HG03558 (cell line): ENCODE measurements around the gene CYP1A2.
"Not testable (repeated sequence)": the region's sequence is repeated elsewhere in the genome, so short reads cannot be mapped to it uniquely, and the experiment has no call there.

ENCODE experiments used
- ATAC-seq: cut with Tn5 transposase; IDR thresholded peaks from one replicate; pipeline ENCODE4 v1.9.1; 2021; ENCODE audit warnings: moderate number of reproducible peaks; ENCODE audit not compliant: unreplicated experiment; ENCODE audit errors: extremely low read depth

CYP1A2 gene

DNA sequence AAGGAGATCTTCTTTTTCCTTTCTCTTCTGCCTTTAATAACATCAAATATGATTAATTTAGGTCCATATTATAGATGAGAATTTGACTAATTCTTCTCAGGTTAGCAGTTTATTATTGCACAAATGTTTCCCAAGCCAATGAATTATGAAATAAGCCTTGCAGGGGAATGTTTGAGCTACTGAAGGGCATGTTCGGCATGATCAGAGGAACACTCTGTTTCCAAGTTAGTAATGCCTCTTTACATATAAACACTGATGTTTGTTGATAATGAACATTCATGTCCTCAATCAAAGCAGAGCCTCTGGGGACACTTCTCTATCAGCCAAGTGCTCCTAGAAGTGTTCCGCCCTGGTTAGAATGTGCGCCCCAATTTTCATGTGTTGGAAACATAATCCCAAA is 13.3 kb upstream of the CYP1A2 start:
- ATAC-seq = no peak

DNA sequence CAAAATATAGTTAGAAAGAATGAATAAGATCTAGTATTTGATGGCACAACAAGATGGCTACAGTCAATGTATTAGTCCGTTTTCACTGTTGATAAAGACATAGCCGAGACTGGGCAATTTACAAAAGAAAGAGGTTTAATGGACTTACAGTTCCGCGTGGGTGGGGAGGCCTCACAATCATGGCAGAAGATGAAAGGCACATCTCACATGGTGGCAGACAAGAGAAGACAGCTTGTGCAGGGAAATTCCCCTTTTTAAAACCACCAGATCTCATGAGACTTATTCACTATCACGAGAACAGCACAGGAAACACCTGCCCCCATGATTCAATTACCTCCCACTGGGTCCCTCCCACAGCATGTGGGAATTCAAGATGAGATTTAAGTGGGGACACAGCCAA is 10.4 kb upstream of the CYP1A2 start:
- ATAC-seq = not testable (repeated sequence)

DNA sequence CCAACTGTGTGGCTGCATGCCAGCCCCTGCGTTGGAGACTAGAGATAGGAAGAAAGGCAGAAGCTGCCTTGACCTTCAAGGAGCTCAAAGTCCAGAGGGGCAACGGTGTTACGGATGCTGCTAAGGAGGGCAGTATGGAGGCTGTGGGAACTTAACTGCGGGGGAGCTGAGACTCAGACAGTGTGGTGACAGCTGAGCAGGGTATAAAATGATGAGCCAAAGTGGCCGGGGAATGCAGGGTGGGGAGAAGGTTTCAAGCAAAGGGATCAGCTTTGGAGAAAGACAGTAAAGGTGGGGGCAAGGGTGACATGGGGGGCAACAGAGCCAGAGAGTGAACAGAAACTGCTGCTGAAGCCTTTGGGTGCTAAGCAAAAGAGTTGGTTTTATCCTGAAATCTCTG is 6.2 kb upstream of the CYP1A2 start:
- ATAC-seq = no peak

DNA sequence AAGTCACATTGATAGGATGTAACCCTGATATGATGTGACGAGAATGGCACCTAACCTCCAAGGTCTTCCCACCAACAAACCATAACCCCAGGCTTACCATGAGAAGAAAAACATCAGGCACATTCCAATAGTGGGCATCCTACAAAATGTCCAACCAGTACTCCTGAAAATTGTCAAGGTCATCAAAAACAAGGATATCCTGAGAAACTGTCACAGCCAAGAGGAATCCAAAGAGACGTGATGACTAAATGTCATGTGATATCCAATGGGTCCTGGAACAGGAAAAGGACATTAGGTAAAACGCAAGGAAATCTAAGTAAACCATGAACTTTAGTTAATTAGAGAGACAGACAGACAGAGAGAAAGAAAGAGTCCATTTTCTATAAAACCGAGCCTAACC is 2.3 kb upstream of the CYP1A2 start:
- no peak for ATAC-seq

DNA sequence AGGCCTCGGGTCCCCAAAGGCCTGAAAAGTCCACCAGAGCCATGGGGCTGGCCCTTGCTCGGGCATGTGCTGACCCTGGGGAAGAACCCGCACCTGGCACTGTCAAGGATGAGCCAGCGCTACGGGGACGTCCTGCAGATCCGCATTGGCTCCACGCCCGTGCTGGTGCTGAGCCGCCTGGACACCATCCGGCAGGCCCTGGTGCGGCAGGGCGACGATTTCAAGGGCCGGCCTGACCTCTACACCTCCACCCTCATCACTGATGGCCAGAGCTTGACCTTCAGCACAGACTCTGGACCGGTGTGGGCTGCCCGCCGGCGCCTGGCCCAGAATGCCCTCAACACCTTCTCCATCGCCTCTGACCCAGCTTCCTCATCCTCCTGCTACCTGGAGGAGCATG is 1.2 kb downstream of the CYP1A2 start:
- no peak for ATAC-seq

DNA sequence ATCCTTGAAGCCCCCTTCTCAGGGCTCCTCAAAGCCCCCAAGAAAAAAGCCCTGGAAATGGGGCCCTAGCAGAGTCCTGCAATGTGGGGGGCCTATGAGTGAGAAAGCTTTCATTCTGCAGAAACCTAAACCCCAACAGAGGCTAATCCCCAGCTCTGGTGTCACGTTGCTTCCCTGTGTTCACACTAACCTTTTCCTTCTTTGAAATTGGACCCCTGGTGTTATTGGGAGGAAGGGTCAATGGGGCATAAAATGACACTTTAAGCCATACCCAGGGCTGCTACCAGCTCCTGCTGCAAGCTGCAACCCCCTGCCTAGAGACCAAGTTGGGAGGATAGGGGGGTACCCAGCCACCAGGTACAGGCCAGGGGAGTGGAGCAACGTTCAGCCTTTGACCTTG is 2.1 kb downstream of the CYP1A2 start:
- no peak for ATAC-seq

DNA sequence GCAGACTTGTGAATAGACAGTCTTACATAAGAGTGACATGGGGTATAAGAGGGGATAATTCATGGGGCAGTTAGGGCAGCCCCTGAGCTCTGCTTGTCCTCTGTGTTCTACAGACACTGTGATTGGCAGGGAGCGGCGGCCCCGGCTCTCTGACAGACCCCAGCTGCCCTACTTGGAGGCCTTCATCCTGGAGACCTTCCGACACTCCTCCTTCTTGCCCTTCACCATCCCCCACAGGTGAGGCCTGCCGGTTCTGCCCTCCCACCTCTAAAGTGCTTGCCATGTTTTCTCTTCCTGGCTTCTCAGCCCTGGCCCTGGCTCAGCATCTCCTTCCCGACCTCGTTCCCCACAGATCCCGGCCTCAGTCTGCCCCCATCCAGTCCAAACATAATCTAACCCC is 3.4 kb downstream of the CYP1A2 start:
- ATAC-seq = no peak

DNA sequence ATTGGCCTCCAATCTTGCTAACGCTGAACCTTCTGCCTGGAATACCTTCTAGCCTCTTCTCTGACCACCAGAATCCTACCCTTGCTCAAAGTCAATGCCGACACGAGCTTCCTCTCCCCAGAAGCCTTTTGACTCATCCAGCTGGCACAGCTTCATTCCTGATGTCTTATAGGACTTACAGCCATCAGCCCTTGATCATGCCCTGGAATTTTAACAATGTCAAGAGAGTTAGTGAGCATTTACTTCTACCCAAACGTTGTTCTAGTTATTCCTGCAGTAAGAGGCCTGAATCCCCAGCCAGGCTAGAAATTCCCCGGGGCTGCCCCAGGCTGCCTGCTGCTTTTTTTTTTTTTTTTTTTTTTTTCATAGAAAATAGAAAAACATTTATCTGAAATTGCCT is 3.9 kb downstream of the CYP1A2 start:
- ATAC-seq = no peak

DNA sequence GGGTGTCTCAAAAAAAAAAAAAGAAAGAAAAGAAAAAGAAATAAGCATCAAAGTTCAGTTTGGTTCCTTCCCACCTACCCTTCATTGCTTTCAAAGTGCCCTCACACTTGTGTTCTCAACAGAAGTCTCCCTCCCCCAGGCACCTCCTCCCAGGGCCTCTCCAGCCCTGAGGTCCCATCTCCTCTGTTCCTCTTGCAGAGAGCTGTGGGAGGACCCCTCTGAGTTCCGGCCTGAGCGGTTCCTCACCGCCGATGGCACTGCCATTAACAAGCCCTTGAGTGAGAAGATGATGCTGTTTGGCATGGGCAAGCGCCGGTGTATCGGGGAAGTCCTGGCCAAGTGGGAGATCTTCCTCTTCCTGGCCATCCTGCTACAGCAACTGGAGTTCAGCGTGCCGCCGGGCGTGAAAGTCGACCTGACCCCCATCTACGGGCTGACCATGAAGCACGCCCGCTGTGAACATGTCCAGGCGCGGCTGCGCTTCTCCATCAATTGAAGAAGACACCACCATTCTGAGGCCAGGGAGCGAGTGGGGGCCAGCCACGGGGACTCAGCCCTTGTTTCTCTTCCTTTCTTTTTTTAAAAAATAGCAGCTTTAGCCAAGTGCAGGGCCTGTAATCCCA is 6.1 kb downstream of the CYP1A2 start:
- ATAC-seq = no peak

DNA sequence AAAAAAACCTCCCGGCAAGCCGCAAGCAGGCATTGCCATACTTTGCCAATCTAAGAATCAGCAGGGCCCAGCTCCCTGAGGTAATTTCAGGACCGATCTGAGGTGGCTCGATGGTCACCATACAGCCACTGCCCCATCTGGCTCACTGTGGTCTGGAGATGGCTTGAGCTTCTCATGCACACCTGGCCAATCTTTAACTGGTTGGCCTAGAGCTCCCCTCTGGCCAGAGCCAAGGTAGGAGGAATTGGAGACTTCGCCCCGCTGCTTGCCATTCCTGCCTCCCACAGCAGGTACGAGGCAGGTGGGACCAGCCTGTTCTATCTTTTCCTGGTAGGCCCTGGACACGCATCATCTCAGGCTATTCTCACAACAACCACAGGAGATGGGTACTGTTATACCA is 10.1 kb downstream of the CYP1A2 start:
- no peak for ATAC-seq

DNA sequence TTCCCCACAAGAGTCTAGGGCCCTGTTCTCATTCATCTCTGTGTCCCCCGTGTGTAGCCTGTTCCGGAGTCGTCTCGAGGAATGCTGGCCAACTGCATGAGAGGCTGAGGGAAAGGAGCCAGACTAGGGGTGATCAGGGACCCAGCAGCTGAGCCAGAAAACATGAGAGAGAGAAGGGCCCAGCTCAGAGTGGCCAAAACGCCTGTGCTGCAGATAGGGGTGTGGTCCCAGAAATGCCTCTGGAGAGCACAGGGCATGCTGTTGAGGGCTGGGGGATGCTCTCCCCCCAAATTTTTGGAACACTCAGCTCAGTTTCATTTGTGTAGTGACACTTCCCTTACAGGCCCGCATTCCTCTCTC is 14.1 kb downstream of the CYP1A2 start:
- no peak for ATAC-seq

DNA sequence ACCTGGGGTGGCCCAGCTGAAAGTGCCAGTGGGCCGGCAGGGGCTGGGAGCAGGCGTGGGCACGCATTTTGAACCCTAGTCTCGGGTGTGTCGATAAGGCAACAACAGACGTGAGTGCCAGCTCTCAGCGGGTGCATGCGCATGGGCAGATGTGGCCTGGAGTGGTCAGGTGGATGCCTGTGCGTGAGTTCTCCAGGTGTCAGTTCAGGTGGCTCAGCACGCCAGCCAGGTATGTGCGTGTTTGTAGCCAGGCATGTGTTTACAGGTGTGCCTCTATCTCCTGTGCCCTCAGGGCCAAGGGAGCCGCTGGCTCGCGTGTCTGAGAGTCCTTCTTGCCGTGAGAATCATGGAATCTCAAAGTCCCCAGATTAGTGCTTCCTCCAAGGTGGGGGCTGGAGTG is 14.8 kb downstream of the CYP1A2 start:
- ATAC-seq = no peak

DNA sequence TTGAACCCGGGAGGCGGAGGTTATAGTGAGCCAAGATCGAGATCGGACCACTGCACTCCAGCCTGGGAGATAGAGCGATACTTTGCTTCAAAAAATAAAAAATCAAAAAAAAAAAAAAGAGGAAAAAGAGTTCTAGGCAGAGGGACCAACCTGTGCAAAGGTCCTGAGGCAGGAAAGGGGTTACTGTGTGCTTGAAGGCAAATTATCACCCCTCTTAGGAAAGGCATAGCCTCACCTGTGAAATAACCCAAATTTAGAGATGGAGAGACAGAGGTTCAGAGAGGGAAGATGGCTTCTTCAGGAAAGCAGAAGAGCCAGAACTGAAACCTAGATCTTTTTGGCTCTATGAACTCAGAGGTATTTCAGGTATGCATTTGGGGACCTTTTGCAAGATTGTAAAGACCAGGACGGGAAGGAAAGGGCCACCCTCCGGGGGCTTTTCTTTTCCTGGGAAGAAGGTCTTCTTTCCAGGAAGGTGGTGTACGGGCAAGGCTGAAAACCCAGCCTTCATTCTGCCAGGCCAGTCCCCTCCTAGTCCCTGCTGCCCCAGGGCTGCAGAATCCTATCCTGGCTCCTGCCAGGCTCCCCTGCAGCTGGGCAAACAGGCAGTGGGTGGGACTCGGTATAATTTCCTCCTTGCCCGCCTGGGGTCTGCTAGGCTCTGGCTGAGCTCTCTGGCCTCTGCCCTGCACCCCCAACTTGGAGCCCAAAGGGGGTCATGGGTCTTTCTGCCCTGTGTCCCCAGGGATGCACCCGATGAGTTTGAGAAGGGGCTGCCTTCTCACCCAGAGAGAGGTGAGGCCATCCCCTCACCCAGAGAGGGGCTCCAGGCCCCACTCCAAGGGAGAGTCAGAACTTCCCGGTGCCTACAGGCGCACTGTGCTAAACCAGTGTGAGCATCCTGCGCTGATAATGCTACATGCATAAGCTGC is 18.8 kb downstream of the CYP1A2 start:
- no peak for ATAC-seq

DNA sequence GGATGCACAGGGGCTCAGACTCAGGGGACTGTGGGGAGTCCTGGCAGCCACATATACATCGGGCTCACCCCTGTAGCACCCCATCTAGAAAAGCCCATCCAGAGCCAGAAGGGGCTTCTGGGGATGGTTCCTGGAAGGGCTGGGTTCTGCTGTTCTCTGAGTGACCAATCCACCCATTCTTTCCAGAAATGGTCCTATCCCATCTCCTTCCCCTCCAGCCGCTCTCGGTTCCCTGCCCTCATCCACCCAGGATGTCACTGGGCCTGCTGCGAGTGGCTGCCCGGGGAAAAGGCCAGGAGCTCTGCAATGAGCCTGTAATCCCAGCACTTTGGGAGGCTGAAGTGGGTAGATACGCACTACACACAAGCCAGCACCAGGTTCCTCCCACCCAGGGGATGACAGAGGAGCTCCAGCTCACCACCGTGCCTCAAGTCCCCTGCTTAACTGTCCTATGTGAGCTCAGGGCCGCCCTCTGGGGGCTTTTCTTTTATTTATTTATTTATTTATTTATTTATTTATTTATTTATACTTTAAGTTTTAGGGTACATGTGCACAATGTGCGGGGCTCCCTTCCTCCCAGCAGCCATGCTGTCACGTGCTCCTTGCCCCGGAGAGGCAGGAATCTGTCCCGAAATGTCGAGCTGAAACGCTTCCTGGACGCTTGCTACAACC is 19.6 kb downstream of the CYP1A2 start:
- ATAC-seq = no peak

DNA sequence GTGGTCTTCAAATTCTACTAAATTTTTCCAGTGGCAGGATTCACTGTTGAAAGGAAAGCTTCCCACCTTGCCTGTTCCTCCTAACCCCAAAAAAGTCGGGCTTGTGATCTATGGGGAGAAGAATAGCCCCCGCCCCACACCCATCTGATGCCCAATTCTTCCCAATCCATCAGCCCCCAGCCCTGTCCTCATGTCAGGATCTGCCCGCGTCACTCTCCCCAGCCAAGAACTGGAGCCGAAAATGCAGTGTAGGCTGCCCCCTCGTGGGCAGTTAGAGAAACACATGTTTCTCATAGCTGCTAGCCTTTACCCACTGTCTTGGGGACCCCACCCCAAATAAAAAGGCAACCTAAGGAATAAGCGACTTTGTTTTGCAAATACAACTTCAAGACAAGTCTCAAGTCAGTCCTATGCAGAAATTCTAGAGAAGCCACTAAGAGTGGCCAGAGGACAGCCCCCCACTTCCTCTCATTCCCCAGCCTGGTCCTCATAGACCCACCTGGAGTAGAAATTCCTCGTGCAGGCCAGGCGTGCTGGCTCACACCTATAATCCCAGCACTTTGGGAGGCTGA is 20.2 kb downstream of the CYP1A2 start:
- ATAC-seq = no peak

DNA sequence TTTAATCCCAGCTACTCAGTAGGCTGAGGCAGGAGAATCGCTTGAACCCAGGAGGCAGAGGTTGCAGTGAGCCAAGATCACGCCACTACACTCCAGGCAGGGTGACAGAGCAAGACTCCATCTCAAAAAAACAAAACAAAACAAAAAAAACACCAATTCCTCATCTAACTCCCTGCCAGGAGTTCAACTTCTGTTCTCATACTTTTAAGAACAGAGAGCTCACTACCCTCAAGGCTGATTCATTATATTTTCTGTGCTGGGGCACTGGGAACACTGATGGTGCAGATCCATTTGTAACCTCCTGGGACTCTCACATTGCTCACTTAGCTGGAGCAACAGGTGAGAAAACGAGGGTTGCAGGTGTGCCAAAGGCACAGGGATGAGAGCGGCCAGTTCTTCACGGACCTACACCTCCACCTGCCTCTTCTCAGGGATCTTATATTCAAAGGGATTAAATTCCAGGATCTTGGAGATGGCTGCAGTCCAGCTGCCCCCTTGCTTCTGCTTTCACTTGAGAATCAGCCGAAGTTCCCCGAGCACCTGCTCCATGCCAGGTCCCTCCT is 20.9 kb downstream of the CYP1A2 start:
- no peak for ATAC-seq

DNA sequence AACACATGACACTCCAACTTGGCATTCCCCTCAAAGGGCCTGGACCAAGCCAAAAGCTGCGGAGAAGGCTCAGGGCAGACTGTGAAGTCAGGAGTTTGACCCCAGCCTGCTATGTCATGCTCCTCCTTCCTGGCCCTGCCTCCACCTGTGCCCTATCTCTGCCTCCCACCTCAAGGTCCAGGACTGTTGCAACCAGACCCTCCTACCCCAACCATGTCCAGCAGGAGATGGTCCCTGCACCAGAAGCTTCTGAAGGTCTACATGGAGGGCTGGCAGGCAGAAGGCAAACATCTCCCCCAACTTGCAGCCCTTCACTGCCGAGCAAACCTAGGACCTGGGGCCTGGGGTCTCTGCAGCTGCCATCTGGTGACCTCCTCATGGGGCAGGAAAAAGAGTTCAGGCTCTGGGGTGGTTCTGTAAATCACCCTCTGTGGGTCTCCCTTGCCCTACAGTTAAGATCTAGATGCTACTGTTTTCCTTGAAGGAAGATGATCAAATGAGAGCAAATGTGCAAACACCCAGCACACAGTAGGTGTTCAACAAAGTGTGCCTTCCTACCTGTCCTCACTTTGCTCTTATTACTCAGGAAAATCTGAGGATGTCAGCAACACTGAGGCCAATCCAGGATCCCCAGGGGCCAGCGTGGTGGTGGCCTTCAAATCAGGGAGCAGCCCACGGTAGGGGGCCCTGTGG is 21.7 kb downstream of the CYP1A2 start:
- no peak for ATAC-seq

DNA sequence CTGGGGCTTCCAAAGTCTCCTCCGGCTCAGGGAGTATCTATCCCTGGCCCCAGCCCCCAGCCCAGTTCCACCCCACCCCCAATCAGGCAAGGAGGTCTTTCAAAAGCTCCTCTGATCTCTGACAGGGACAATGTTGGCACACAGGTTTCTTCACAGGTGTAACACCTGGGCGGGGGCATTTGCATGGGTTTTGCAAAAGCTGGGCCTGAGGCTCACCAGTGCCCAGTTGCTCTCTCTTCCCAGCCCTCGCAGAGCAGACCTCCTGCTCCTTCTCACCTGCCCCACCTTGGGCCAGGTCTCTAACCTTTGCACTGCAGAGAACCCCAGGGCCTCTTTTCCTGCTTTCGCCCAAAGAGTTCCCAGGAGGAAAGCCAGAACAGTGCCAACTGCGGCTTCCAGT is 24.7 kb downstream of the CYP1A2 start:
- ATAC-seq = no peak

DNA sequence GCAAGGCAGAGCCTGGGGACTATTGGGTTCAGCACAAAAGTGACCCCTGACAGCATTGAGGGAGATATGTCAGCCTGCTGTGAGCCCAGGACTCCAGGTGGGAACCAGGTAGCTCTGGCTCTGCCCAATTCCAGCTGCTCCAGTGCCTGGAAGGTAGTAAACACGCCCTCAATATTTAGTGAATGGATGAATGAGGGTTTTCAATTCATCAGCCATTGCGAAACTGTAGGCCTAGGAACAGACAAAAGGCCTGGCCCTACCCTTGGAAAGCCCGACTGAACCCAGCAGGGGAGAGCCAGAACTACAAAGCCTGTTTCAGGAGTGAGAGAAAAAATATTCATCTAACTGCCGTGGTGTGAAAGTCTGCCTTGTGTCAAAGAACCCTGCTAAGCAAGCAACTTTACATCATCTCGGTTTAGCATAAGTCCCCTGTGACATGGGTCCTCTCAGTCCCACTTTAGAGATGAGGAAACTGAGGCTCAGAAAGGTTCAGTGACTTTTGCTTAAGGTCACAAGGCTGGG is 25.1 kb downstream of the CYP1A2 start:
- ATAC-seq = no peak

DNA sequence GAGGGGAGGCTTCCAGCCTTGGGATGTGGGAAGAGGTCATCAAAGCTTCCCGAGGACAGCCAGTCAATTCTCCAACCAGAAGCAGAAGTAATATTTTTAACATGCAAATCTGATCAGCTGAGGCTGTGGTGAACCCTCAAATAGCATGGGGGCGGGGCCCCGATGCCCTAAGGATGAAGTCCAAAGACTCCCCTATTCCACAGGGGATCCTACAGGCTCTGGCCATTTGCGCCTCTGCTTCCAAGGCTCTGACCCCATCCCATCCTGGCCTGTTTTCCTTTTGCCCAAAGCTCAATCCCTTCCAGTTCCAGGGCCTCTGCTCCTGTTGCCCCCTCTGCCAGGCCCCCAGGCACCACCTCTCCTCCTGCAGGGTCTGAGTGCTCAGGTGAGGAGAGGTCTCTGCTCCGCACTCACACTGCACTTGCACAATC is 26.5 kb downstream of the CYP1A2 start:
- no peak for ATAC-seq
